ENCODE measurements around the gene NUDT8.
"Not testable (repeated sequence)": the region's sequence is repeated elsewhere in the genome, so short reads cannot be mapped to it uniquely, and the experiment has no call there.

NUDT8 gene

GRCh38 chr11:67627812-67628624, 1.7 kb downstream of the NUDT8 start:
- DNase-seq (ENCODE audit: low spot score), result no peak

GRCh38 chr11:67627441-67627811, 2.3 kb downstream of the NUDT8 start:
- no peak for DNase-seq (ENCODE audit: low spot score)

GRCh38 chr11:67626970-67627369, 2.8 kb downstream of the NUDT8 start:
- no peak for DNase-seq (ENCODE audit: low spot score)

- not testable (repeated sequence) for DNase-seq (ENCODE audit: low spot score)
These were observed 3.5 kb downstream of the NUDT8 start for GRCh38 chr11:67626131-67626833.

- DNase-seq (ENCODE audit: low spot score), result not testable (repeated sequence)
These were observed 5.9 kb downstream of the NUDT8 start for GRCh38 chr11:67623795-67624194.

GRCh38 chr11:67622905-67623304, 6.8 kb downstream of the NUDT8 start:
- not testable (repeated sequence) for DNase-seq (ENCODE audit: low spot score)

- not testable (repeated sequence) for DNase-seq (ENCODE audit: low spot score)
These were observed 7.8 kb downstream of the NUDT8 start for GRCh38 chr11:67621928-67622327.

GRCh38 chr11:67620621-67621020, 9.1 kb downstream of the NUDT8 start:
- DNase-seq (ENCODE audit: low spot score), result peak; percentile 75

- DNase-seq (ENCODE audit: low spot score), result peak; percentile 69
These were observed 9.8 kb downstream of the NUDT8 start for GRCh38 chr11:67619683-67620618.

GRCh38 chr11:67618901-67619659, 10.7 kb downstream of the NUDT8 start:
- DNase-seq (ENCODE audit: low spot score), result peak; percentile 63

GRCh38 chr11:67617243-67617953, 12.3 kb downstream of the NUDT8 start:
- DNase-seq (ENCODE audit: low spot score), result no peak

GRCh38 chr11:67616431-67617242, 13.1 kb downstream of the NUDT8 start:
- DNase-seq (ENCODE audit: low spot score), result no peak

GRCh38 chr11:67615728-67616430, 13.9 kb downstream of the NUDT8 start:
- no peak for DNase-seq (ENCODE audit: low spot score)

GRCh38 chr11:67614730-67615714, 14.7 kb downstream of the NUDT8 start:
- DNase-seq (ENCODE audit: low spot score), result peak; percentile 67

GRCh38 chr11:67613960-67614715, 15.6 kb downstream of the NUDT8 start:
- peak; percentile 84 for DNase-seq (ENCODE audit: low spot score)

- no peak for DNase-seq (ENCODE audit: low spot score)
These were observed 16.3 kb downstream of the NUDT8 start for GRCh38 chr11:67613313-67613959.

GRCh38 chr11:67612751-67613150, 17.0 kb downstream of the NUDT8 start:
- no peak for DNase-seq (ENCODE audit: low spot score)

Measured in ecto neural progenitor cell (in vitro differentiated cells).